Neutrophil (primary cell): ENCODE data around the gene MITF.
"Not testable (repeated sequence)": the region's sequence is repeated elsewhere in the genome, so short reads cannot be mapped to it uniquely, and the experiment has no call there.

ENCODE experiments used
- H3K27ac ChIP-seq: fragments of 200-600 bp; sonication (generic); 2 replicates; pipeline ENCODE4 v1.5.1; 2016; ENCODE audit warnings: mild to moderate bottlenecking, moderate library complexity
- H3K27me3 ChIP-seq: fragments of 200-600 bp; sonication (generic); 2 replicates; pipeline ENCODE4 v1.6.0; 2016; ENCODE audit warnings: mild to moderate bottlenecking
- H3K36me3 ChIP-seq: fragments of 200-600 bp; sonication (generic); 2 replicates; pipeline ENCODE4 v1.5.1; 2017
- H3K4me1 ChIP-seq, 2 experiments: fragments of 200-600 bp in 1 of 2; sonication (generic) in 1 of 2; 1 replicate in 1 of 2; 2 replicates in 1 of 2; pipeline versions ENCODE4 v1.5.1 to v1.6.1; 2013 to 2016; ENCODE audit warnings: low read depth in 1 of 2, low read length in 1 of 2, mild to moderate bottlenecking in 1 of 2, moderate library complexity in 1 of 2; ENCODE audit not compliant: control insufficient read depth in 1 of 2, insufficient read depth in 1 of 2
- H3K4me3 ChIP-seq, 2 experiments: fragments of 200-600 bp in 1 of 2; sonication (generic) in 1 of 2; 1 replicate in 1 of 2; 2 replicates in 1 of 2; pipeline ENCODE4 v1.5.1; 2013 to 2016; ENCODE audit warnings: low read depth in 1 of 2, low read length in 1 of 2, mild to moderate bottlenecking in 1 of 2, moderate library complexity in 1 of 2
- H3K9me3 ChIP-seq: fragments of 200-600 bp; sonication (generic); 2 replicates; pipeline ENCODE4 v1.5.1; 2016
- TF ChIP-seq, protein P1 (sequence below): fragments of 200-600 bp; sonication (generic); IDR thresholded peaks from 2 replicates; pipeline ENCODE4 v1.5.1; 2016; ENCODE audit warnings: antibody characterized with exemption

Gene MITF

GRCh38 chr3:69787436-69788168, 48.3 kb downstream of the MITF start:
- Histone ChIP-seq H3K27me3 (peaks cover 30% of the 10 kb centered on the region), H3K27ac (no peak overlapping the region), H3K36me3 (no peaks in the 10 kb centered on the region), H3K9me3 (no peaks in the 10 kb centered on the region), H3K4me3 (no peak overlapping the region), H3K4me1 (no peaks in the 10 kb centered on the region)
- TF ChIP-seq, protein P1, sequence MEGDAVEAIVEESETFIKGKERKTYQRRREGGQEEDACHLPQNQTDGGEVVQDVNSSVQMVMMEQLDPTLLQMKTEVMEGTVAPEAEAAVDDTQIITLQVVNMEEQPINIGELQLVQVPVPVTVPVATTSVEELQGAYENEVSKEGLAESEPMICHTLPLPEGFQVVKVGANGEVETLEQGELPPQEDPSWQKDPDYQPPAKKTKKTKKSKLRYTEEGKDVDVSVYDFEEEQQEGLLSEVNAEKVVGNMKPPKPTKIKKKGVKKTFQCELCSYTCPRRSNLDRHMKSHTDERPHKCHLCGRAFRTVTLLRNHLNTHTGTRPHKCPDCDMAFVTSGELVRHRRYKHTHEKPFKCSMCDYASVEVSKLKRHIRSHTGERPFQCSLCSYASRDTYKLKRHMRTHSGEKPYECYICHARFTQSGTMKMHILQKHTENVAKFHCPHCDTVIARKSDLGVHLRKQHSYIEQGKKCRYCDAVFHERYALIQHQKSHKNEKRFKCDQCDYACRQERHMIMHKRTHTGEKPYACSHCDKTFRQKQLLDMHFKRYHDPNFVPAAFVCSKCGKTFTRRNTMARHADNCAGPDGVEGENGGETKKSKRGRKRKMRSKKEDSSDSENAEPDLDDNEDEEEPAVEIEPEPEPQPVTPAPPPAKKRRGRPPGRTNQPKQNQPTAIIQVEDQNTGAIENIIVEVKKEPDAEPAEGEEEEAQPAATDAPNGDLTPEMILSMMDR: no peak

GRCh38 chr3:69791106-69791505, 51.8 kb downstream of the MITF start:
- TF ChIP-seq, protein P1: no peak
- H3K27ac ChIP-seq: no peak overlapping the region
- no peaks in the 10 kb centered on the region for H3K4me1 ChIP-seq
- peaks cover 30% of the 10 kb centered on the region for H3K27me3 ChIP-seq
- no peaks in the 10 kb centered on the region for H3K9me3 ChIP-seq
- no peak overlapping the region for H3K4me3 ChIP-seq
- H3K36me3 ChIP-seq: no peaks in the 10 kb centered on the region

DNA sequence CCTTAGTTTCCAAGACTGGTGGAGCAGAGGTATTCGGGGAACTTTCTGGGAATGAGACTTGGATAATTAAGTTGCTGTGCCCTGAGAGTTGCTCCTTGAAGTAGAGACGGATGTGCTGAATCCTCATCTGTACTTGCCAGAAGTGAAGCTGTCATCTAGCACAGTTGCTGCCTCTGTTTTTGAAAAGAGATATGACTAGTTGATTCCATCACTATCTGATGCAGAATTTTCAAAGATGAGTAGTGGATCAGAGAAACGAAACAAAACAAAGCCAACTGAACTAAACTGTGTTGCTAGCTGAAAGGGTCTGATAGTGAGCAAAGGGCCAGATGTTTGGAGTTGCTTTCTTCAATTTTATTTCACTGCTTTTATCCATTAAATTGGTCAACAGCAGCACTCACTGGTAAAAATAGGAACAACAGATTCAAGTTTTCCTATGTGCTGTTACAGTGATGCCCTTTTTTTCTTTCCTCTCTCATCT, 52.7 kb downstream of the MITF start:
- no peaks in the 10 kb centered on the region for H3K36me3 ChIP-seq
- no peak overlapping the region for H3K27ac ChIP-seq
- TF ChIP-seq, protein P1: no peak
- no peak overlapping the region for H3K4me3 ChIP-seq
- H3K27me3 ChIP-seq: peaks cover 30% of the 10 kb centered on the region
- no peaks in the 10 kb centered on the region for H3K9me3 ChIP-seq
- H3K4me1 ChIP-seq: no peaks in the 10 kb centered on the region

GRCh38 chr3:69796126-69796525, 56.9 kb downstream of the MITF start:
- peaks cover 14% of the 10 kb centered on the region for H3K27me3 ChIP-seq
- H3K4me1 ChIP-seq, H3K36me3 ChIP-seq, H3K27ac ChIP-seq, H3K4me3 ChIP-seq, H3K9me3 ChIP-seq: not testable (repeated sequence)

- no peaks in the 10 kb centered on the region for H3K9me3 ChIP-seq
- H3K36me3 ChIP-seq: no peaks in the 10 kb centered on the region
- TF ChIP-seq, protein P1: no peak
- H3K27me3 ChIP-seq: no peaks in the 10 kb centered on the region
- H3K4me3 ChIP-seq: no peak overlapping the region
- H3K4me1 ChIP-seq: no peaks in the 10 kb centered on the region
- H3K27ac ChIP-seq: no peak overlapping the region
These were observed 64.5 kb downstream of the MITF start for GRCh38 chr3:69803681-69804270.

DNA sequence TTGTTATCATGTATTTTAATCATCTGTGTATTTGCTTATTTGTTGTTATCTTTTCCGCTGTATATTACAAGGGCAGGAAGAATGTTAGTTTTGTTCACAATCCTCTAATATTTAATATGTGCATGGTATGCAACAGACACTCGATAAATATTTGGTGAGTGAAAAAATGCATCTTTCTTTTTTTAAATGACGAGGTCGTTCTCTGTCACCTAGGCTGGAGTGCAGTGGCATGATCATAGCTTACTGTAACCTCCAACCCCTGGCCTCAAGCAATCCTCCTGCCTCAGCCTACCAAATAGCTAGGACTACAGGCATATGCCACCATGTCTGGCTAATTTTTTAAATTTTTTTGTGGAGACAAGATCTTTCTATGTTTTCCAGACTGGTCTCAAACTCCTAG, 66.2 kb downstream of the MITF start:
- H3K9me3 ChIP-seq: no peaks in the 10 kb centered on the region
- H3K4me3 ChIP-seq: no peak overlapping the region
- H3K27me3 ChIP-seq: no peaks in the 10 kb centered on the region
- H3K27ac ChIP-seq: no peak overlapping the region
- H3K4me1 ChIP-seq: no peaks in the 10 kb centered on the region
- no peaks in the 10 kb centered on the region for H3K36me3 ChIP-seq
- TF ChIP-seq, protein P1: no peak
